ENCODE data around the gene YTHDC1. TPM values are rescaled to one million over a fixed set of nuclear protein-coding genes. Genes with fewer than 3 reads are reported as not detected.
A peak's percentile ranks its signal among the peaks of the same experiment; 100 is the strongest.

Gene YTHDC1
- total RNA-seq, 1 donor from 2014 or later, result 94.3 TPM

GRCh38 chr4:68316193-68316969 is 33.5 kb downstream of the YTHDC1 start:
- DNase-seq, result no peak
- peaks cover 93% of the 10 kb centered on the region for H3K36me3 ChIP-seq
- H3K4me1 ChIP-seq, result no peaks in the 10 kb centered on the region
- ATAC-seq, result no peak
- H3K9me3 ChIP-seq, result no peaks in the 10 kb centered on the region
- intact Hi-C loops (cut with DNase I), result no loop called here
- TF ChIP-seq CTCF (IDR thresholded peaks at IDR 0.05), result no peak
- H3K27ac ChIP-seq, result peak overlapping the region; percentile 4
- no peaks in the 10 kb centered on the region for H3K27me3 ChIP-seq
- no peak overlapping the region for H3K4me3 ChIP-seq

GRCh38 chr4:68310651-68311247 is 39.1 kb downstream of the YTHDC1 start:
- no peak overlapping the region for H3K27ac ChIP-seq
- no peak for TF ChIP-seq CTCF (IDR thresholded peaks at IDR 0.05)
- H3K4me1 ChIP-seq, result no peaks in the 10 kb centered on the region
- H3K9me3 ChIP-seq, result no peaks in the 10 kb centered on the region
- peaks cover 41% of the 10 kb centered on the region for H3K36me3 ChIP-seq
- H3K4me3 ChIP-seq, result no peak overlapping the region
- intact Hi-C loops (cut with DNase I), result no loop called here
- DNase-seq, result no peak
- no peak for ATAC-seq
- H3K27me3 ChIP-seq, result no peaks in the 10 kb centered on the region

- no peaks in the 10 kb centered on the region for H3K36me3 ChIP-seq
- ATAC-seq (no peak), DNase-seq (no peak)
- H3K27me3 ChIP-seq, result no peaks in the 10 kb centered on the region
- no peaks in the 10 kb centered on the region for H3K9me3 ChIP-seq
- intact Hi-C loops (cut with DNase I), result no loop called here
- H3K4me1 ChIP-seq, result no peaks in the 10 kb centered on the region
- no peak for TF ChIP-seq CTCF (IDR thresholded peaks at IDR 0.05)
- H3K27ac ChIP-seq, result no peak overlapping the region
- no peak overlapping the region for H3K4me3 ChIP-seq
Measured at GRCh38 chr4:68304731-68305130, 45.2 kb downstream of the YTHDC1 start.

GRCh38 chr4:68299492-68300457 is 50.1 kb downstream of the YTHDC1 start:
- no peaks in the 10 kb centered on the region for H3K9me3 ChIP-seq
- H3K4me1 ChIP-seq, result no peaks in the 10 kb centered on the region
- DNase-seq (no peak), ATAC-seq (no peak)
- intact Hi-C loops (cut with DNase I), result no loop called here
- no peak overlapping the region for H3K27ac ChIP-seq
- no peak for TF ChIP-seq CTCF (IDR thresholded peaks at IDR 0.05)
- H3K4me3 ChIP-seq, result no peak overlapping the region
- H3K27me3 ChIP-seq, result no peaks in the 10 kb centered on the region
- no peaks in the 10 kb centered on the region for H3K36me3 ChIP-seq

- DNase-seq, result no peak
- no peaks in the 10 kb centered on the region for H3K36me3 ChIP-seq
- H3K27ac ChIP-seq, result no peak overlapping the region
- no peak for TF ChIP-seq CTCF (IDR thresholded peaks at IDR 0.05)
- no peak overlapping the region for H3K4me3 ChIP-seq
- no peaks in the 10 kb centered on the region for H3K9me3 ChIP-seq
- H3K4me1 ChIP-seq, result no peaks in the 10 kb centered on the region
- no peak for ATAC-seq
- intact Hi-C loops (cut with DNase I), result no loop called here
- no peaks in the 10 kb centered on the region for H3K27me3 ChIP-seq
Measured at GRCh38 chr4:68297137-68297536, 52.8 kb downstream of the YTHDC1 start.
